GM12891 (cell line): ENCODE results near the gene TP73.

Source experiments
- PAX5 ChIP-seq: IDR thresholded peaks from 2 replicates; pipeline ENCODE4 v1.6.1; 2011; ENCODE audit warnings: low read length, moderate library complexity, mild to moderate bottlenecking; ENCODE audit not compliant: insufficient read depth, severe bottlenecking
- POLR2A ChIP-seq: IDR thresholded peaks from 2 replicates; pipeline ENCODE4 v1.6.1; 2011; ENCODE audit warnings: low read depth, low read length, control low read depth
- POLR2AphosphoS5 ChIP-seq: IDR thresholded peaks from 2 replicates; pipeline ENCODE4 v1.6.1; 2011; ENCODE audit warnings: low read depth, low read length, control low read depth
- POU2F2 ChIP-seq: IDR thresholded peaks from 2 replicates; pipeline ENCODE4 v1.6.1; 2011; ENCODE audit warnings: low read depth, mild to moderate bottlenecking, control low read depth, low read length, moderate library complexity
- SPI1 ChIP-seq: IDR thresholded peaks from 2 replicates; pipeline ENCODE4 v1.6.1; 2011; ENCODE audit warnings: low read depth, low read length, control low read depth
- TAF1 ChIP-seq: IDR thresholded peaks from 2 replicates; pipeline ENCODE4 v1.6.1; 2011; ENCODE audit warnings: low read depth, low read length, control low read depth

- no peak for TF ChIP-seq POLR2AphosphoS5
- no peak for TF ChIP-seq TAF1
- TF ChIP-seq POLR2A: no peak
- TF ChIP-seq SPI1: no peak
- no peak for TF ChIP-seq PAX5
- no peak for TF ChIP-seq POU2F2
Measured at GRCh38 chr1:3627515-3628253, 24.6 kb upstream of the TP73 start.
